ENCODE data around the gene MOXD1.

GRCh38 chr6:132401618-132402285, 477 bp upstream of the MOXD1 start:
- TF ChIP-seq, protein P1, sequence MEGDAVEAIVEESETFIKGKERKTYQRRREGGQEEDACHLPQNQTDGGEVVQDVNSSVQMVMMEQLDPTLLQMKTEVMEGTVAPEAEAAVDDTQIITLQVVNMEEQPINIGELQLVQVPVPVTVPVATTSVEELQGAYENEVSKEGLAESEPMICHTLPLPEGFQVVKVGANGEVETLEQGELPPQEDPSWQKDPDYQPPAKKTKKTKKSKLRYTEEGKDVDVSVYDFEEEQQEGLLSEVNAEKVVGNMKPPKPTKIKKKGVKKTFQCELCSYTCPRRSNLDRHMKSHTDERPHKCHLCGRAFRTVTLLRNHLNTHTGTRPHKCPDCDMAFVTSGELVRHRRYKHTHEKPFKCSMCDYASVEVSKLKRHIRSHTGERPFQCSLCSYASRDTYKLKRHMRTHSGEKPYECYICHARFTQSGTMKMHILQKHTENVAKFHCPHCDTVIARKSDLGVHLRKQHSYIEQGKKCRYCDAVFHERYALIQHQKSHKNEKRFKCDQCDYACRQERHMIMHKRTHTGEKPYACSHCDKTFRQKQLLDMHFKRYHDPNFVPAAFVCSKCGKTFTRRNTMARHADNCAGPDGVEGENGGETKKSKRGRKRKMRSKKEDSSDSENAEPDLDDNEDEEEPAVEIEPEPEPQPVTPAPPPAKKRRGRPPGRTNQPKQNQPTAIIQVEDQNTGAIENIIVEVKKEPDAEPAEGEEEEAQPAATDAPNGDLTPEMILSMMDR (IDR thresholded peaks at IDR 0.05; ENCODE audit: low read length) = no peak
- TF ChIP-seq EZH2 (IDR thresholded peaks at IDR 0.05; ENCODE audit: borderline replicate concordance, low read length) = no peak

All from OCI-LY1 (cell line).